CD14-positive monocyte (primary cell): ENCODE measurements around the gene ST3GAL3. TPM values are rescaled to one million over a fixed set of nuclear protein-coding genes. Genes with fewer than 3 reads are reported as not detected.

Experiments used
- DNase-seq, 3 donors: peaks; one replicate each; pipeline ENCODE4 v3.0.0-alpha.2; 2011 to 2022
- H2AFZ ChIP-seq: 2 replicates; pipeline ENCODE4 v1.6.0; 2012; ENCODE audit warnings: mild to moderate bottlenecking, low read depth, low read length, inconsistent platforms; ENCODE audit not compliant: insufficient read depth, poor library complexity, severe bottlenecking
- H3K27ac ChIP-seq, 2 donors: 1 replicate in 1 of 2; 2 replicates in 1 of 2; pipeline ENCODE4 v1.5.1; 2012 to 2013; ENCODE audit warnings: low read length in 2 of 2, control low read depth in 1 of 2, inconsistent platforms in 1 of 2, low read depth in 1 of 2, mild to moderate bottlenecking in 1 of 2
- H3K27me3 ChIP-seq, 2 donors: one replicate each; pipeline versions ENCODE4 v1.6.0 to v1.6.1; 2011 to 2013; ENCODE audit warnings: low read length in 2 of 2; ENCODE audit not compliant: control insufficient read depth in 2 of 2, insufficient read depth in 2 of 2
- H3K36me3 ChIP-seq, 2 donors: replicated peaks in 1 of 2; 1 replicate in 1 of 2; 2 replicates in 1 of 2; pipeline versions ENCODE4 v1.5.1 to v1.6.1; 2012 to 2013; ENCODE audit warnings: low read length in 2 of 2, control low read depth in 1 of 2, inconsistent platforms in 1 of 2, mild to moderate bottlenecking in 1 of 2; ENCODE audit not compliant: insufficient read depth in 2 of 2, control insufficient read depth in 1 of 2
- H3K4me1 ChIP-seq, 2 donors: 1 replicate in 1 of 2; 2 replicates in 1 of 2; pipeline versions ENCODE4 v1.5.1 to v1.6.1; 2012 to 2013; ENCODE audit warnings: low read length in 2 of 2, control low read depth in 1 of 2, inconsistent platforms in 1 of 2, mild to moderate bottlenecking in 1 of 2, moderate library complexity in 1 of 2; ENCODE audit not compliant: insufficient read depth in 2 of 2, control insufficient read depth in 1 of 2
- H3K4me2 ChIP-seq: replicated peaks from 2 replicates; pipeline ENCODE3; 2012; ENCODE audit warnings: low read length, moderate library complexity, mild to moderate bottlenecking; ENCODE audit not compliant: poor library complexity, severe bottlenecking; ENCODE audit errors: extremely low read depth
- H3K4me3 ChIP-seq, 3 experiments: fragments of 200-600 bp in 1 of 3; sonication (generic) in 1 of 3; replicated peaks in 1 of 3; 1 replicate in 2 of 3; 2 replicates in 1 of 3; pipeline ENCODE4 v1.5.1; 2011 to 2013; ENCODE audit warnings: low read length in 3 of 3, mild to moderate bottlenecking in 3 of 3, control low read depth in 2 of 3, low read depth in 2 of 3, inconsistent platforms in 1 of 3, moderate library complexity in 1 of 3
- H3K79me2 ChIP-seq: 2 replicates; pipeline ENCODE4 v1.6.0; 2012; ENCODE audit warnings: mild to moderate bottlenecking, control low read depth, inconsistent platforms, low read length, moderate library complexity; ENCODE audit not compliant: insufficient read depth
- H3K9ac ChIP-seq: 2 replicates; pipeline ENCODE4 v1.6.0; 2017; ENCODE audit warnings: low read length, mild to moderate bottlenecking; ENCODE audit not compliant: insufficient read depth, poor library complexity, severe bottlenecking
- H3K9me3 ChIP-seq, 2 donors: replicated peaks in 1 of 2; 1 replicate in 1 of 2; 2 replicates in 1 of 2; pipeline versions ENCODE4 v1.5.1 to v1.6.1; 2012 to 2013; ENCODE audit warnings: low read length in 2 of 2, control low read depth in 1 of 2; ENCODE audit not compliant: control insufficient read depth in 1 of 2, insufficient read depth in 1 of 2
- H4K20me1 ChIP-seq: 2 replicates; pipeline ENCODE4 v1.6.0; 2012; ENCODE audit warnings: mild to moderate bottlenecking, low read length, control low read depth, moderate library complexity; ENCODE audit not compliant: insufficient read depth
- H3K27ac Mint-ChIP-seq, 7 donors: one replicate each; pipeline ENCODE4 v1.8.0; 2020; ENCODE audit warnings: mild to moderate bottlenecking in 7 of 7, mixed read lengths in 7 of 7, moderate library complexity in 6 of 7, inconsistent platforms in 2 of 7
- H3K27me3 Mint-ChIP-seq, 3 donors: one replicate each; pipeline ENCODE4 v1.8.0; 2021 to 2022; ENCODE audit warnings: low read depth in 3 of 3, mild to moderate bottlenecking in 3 of 3, mixed read lengths in 3 of 3, moderate library complexity in 3 of 3, inconsistent platforms in 1 of 3
- H3K36me3 Mint-ChIP-seq, 2 donors: one replicate each; pipeline ENCODE4 v1.8.0; 2020; ENCODE audit warnings: mixed read lengths in 2 of 2, inconsistent platforms in 1 of 2, mild to moderate bottlenecking in 1 of 2
- H3K4me1 Mint-ChIP-seq: one replicate; pipeline ENCODE4 v1.8.0; 2020; ENCODE audit warnings: mild to moderate bottlenecking, mixed read lengths
- H3K4me3 Mint-ChIP-seq, 2 donors: one replicate each; pipeline ENCODE4 v1.8.0; 2020; ENCODE audit warnings: mild to moderate bottlenecking in 2 of 2, mixed read lengths in 2 of 2, moderate library complexity in 1 of 2
- H3K9me3 Mint-ChIP-seq, 7 donors: one replicate each; pipeline ENCODE4 v1.8.0; 2020 to 2022; ENCODE audit warnings: mixed read lengths in 7 of 7, mild to moderate bottlenecking in 6 of 7, moderate library complexity in 6 of 7, inconsistent platforms in 2 of 7
- WGBS: methylation state at CpG from one replicate; pipeline ENCODE4 v1.1.5; 2013; ENCODE audit warnings: missing lambda C conversion rate; ENCODE audit not compliant: insufficient coverage; 5-methylcytosine and 5-hydroxymethylcytosine counted together
- intact Hi-C, 2 donors: fragments of 100-400 bp; cut with micrococcal nuclease; formaldehyde crosslinking; loops; one replicate each; pipeline versions ENCODE4 v1.15.0 to v1.15.1; 2023
- polyA plus RNA-seq, 3 donors: library from polyadenylated mRNA; depleted of rRNA in 1 of 3; unstranded in 2 of 3; stranded (reverse) in 1 of 3; fragments of 300-500 nt in 2 of 3; fragments of >200 nt in 1 of 3; fragmentation: Illumina TruSeq in 2 of 3; gene quantifications; 1 replicate in 2 of 3; 2 replicates in 1 of 3; pipeline ENCODE4 v1.2.3, GENCODE V29; 2012 to 2021
- TF ChIP-seq, protein P1 (sequence below): fragments of 200-600 bp; IDR thresholded peaks from one replicate; pipeline ENCODE4 v1.8.0; 2022; ENCODE audit warnings: antibody characterized with exemption, mild to moderate bottlenecking

The ST3GAL3 gene
- polyA plus RNA-seq, 3 donors = 1.6 to 4.5 (median 2.1) TPM

DNA sequence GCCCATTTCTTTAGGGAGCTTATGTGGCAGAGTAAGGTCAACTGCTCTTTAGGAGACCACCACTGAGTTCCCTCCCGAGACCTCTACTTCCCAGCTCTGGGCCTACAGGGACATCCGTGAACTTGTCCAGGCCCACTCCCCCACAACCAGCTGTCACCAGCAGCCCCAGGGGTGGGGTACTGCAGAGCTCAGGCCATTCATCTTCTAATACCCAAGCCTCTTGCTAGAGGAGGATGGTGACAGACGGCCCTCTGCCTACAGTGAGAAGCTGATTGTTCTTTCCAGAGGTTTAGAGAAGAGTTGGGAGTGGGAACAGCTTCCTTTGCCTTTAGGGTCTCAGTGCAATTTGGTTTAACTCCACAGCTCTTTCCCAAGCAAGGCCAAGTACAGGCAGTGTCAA lies 193.1 kb downstream of the ST3GAL3 start:
- peaks cover 23 to 55% of the 10 kb centered on the region in 2 donors for H3K36me3 ChIP-seq

DNA sequence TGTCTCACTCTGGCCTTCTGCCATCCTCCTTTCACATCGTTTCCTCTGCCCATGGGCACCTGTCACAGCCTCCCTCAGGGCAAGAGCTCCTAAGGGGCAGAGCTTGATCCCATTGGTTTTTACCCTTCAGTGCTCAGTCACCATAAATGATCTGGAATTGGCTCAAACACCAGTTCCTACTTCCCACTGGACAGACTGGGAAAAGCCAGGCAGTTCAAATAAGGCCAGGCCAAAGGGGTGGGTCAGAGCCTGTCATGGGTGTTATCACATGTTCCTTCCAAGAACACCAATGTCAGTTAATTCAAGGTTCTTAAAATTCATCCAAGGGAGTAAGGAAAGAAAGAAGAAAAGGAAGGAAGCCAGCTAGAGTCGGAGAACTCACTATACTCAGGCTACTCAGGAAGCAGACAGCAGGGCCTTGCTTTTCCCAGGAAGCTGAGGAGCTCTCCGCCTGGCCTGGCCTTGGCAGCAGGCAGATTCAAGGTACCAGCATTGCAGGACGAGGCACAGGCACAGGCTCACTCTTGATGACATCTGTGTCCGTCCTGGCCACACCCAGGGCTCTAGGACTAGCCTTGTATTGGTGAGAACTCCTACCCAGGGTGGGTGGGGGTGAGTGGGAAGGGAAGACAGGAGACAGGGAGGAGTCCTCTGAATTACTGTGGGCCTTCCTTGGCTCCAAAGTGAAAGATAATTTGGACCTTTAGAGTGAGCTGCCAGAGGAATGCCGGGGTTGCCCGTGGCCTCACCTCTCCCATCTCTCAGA lies 194.0 kb downstream of the ST3GAL3 start:
- Histone ChIP-seq H3K36me3 (peaks cover 21 to 46% of the 10 kb centered on the region in 2 donors), H2AFZ (no peak overlapping the region), H4K20me1 (no peaks in the 10 kb centered on the region), H3K4me1 (no peaks in the 10 kb centered on the region), H3K9ac (no peak overlapping the region), H3K79me2 (no peaks in the 10 kb centered on the region), H3K4me2 (no peak overlapping the region), H3K27me3 (no peaks in the 10 kb centered on the region), H3K27ac (no peak overlapping the region), H3K9me3 (no peaks in the 10 kb centered on the region), H3K4me3 (no peak overlapping the region)
- Mint-ChIP-seq H3K27me3 (peaks cover 0 to 2% (median 0%) of the 10 kb centered on the region in 3 donors), H3K36me3 (peaks cover 36 to 58% of the 10 kb centered on the region in 2 donors), H3K9me3 (peaks cover 0 to 8% (median under 1%) of the 10 kb centered on the region in 7 donors), H3K4me3 (no peak overlapping the region), H3K4me1 (no peaks in the 10 kb centered on the region), H3K27ac (peak overlapping the region in 4 of 7 donors; percentile 4 to 67 (median 24))
- WGBS = 79% methylated on average over 2 of the region's 7 CpGs
- intact Hi-C loops = no loop called here
- TF ChIP-seq, protein P1, sequence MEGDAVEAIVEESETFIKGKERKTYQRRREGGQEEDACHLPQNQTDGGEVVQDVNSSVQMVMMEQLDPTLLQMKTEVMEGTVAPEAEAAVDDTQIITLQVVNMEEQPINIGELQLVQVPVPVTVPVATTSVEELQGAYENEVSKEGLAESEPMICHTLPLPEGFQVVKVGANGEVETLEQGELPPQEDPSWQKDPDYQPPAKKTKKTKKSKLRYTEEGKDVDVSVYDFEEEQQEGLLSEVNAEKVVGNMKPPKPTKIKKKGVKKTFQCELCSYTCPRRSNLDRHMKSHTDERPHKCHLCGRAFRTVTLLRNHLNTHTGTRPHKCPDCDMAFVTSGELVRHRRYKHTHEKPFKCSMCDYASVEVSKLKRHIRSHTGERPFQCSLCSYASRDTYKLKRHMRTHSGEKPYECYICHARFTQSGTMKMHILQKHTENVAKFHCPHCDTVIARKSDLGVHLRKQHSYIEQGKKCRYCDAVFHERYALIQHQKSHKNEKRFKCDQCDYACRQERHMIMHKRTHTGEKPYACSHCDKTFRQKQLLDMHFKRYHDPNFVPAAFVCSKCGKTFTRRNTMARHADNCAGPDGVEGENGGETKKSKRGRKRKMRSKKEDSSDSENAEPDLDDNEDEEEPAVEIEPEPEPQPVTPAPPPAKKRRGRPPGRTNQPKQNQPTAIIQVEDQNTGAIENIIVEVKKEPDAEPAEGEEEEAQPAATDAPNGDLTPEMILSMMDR = no peak
- DNase-seq = no peak

More for the DNA sequence above, 193.1 kb downstream of the ST3GAL3 start:
- H4K20me1 ChIP-seq = no peaks in the 10 kb centered on the region
- 93% methylated on average over 2 of the region's 3 CpGs for WGBS
- no peak overlapping the region for H3K4me3 ChIP-seq
- peak overlapping the region in 2 of 7 donors; percentile 17 to 20 for H3K27ac Mint-ChIP-seq
- no peak overlapping the region for H2AFZ ChIP-seq
- H3K4me1 ChIP-seq = no peaks in the 10 kb centered on the region
- H3K27ac ChIP-seq = no peak overlapping the region
- TF ChIP-seq, protein P1 = no peak
- no peaks in the 10 kb centered on the region for H3K9me3 ChIP-seq
- intact Hi-C loops = no loop called here
- no peak for DNase-seq
- no peak overlapping the region for H3K9ac ChIP-seq
- no peaks in the 10 kb centered on the region for H3K27me3 ChIP-seq
- H3K9me3 Mint-ChIP-seq = peaks cover 0 to 4% (median 0%) of the 10 kb centered on the region in 7 donors
- no peaks in the 10 kb centered on the region for H3K27me3 Mint-ChIP-seq
- no peak overlapping the region for H3K4me2 ChIP-seq
- H3K79me2 ChIP-seq = no peaks in the 10 kb centered on the region
- no peaks in the 10 kb centered on the region for H3K4me1 Mint-ChIP-seq
- H3K4me3 Mint-ChIP-seq = no peak overlapping the region
- peaks cover 42 to 61% of the 10 kb centered on the region in 2 donors for H3K36me3 Mint-ChIP-seq
